HG02938 (cell line): Measurements from ENCODE around the gene DNAJB8.

Source experiments
- ATAC-seq: cut with Tn5 transposase; IDR thresholded peaks from one replicate; pipeline ENCODE4 v1.9.1; 2021; ENCODE audit warnings: mild to moderate bottlenecking, moderate library complexity; ENCODE audit not compliant: unreplicated experiment

The DNAJB8 gene

GRCh38 chr3:128468791-128469527 is 2.3 kb upstream of the DNAJB8 start:
- ATAC-seq = no peak

DNA sequence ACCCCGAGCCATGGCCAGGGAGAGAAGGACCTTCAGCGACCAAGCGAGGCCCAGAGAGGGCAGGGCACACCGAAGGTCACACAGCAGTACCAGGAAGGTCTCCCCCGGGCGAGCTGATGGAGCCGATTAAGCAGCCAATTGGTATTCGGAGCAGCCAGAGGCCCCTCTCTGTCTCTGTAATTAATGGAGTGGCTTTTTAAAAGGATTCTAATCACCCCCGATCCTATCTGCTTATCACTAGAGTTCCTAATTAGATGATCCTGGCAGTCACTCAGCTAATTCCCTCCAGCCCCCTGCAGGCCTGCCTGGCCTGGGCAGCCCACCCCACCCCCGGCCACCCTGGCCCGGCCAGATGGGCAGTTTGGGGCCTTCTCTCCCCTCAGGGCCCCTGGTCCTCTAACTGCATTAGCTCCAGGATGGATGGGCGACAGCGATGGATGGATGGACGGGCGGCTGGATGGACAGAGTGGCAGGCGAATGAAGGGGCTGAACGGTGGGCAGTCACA is 1.6 kb upstream of the DNAJB8 start:
- no peak for ATAC-seq

- ATAC-seq = no peak
Measured at GRCh38 chr3:128464702-128465101, 2.0 kb downstream of the DNAJB8 start.

DNA sequence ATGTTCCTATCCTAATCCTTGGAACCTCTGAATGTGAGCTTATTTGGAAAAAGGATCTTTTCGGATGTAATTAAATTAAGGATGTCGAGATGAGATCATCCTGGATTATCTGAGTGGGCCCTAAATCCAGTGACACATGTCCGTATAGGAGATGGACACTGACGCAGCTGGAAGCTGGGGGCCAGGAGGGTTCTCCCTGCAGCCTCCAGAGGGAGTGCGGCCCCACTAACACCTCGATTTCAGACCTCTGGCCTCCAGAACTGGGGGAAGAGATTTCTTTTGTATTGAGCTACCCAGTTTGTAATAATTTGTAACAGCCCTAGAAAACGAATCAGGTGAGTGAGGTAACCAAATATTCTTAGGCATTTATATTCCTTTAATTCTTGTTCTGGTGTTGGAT is 2.5 kb downstream of the DNAJB8 start:
- ATAC-seq = no peak

- no peak for ATAC-seq
Measured at GRCh38 chr3:128463771-128464170, 2.9 kb downstream of the DNAJB8 start.

DNA sequence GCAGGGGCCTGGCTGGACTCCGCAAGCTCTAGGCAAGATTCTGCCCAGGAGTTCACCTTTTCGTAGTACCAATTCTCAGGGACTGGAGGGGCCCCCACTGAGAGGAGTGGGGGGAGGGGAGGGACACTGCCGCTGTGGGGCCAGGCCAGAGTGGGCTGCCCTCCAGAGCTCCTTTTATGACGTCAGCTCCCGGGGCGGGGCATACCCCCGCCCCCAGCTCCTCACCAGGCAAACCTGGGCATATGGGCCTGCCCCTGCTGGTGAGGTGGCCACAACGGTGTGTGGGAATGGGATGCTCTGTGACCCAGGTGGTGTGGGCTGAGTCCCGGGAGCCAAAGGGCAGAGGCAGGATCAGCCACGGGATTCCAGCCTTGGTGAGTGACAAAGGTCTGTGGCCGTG is 3.3 kb downstream of the DNAJB8 start:
- no peak for ATAC-seq

- ATAC-seq = no peak
Measured at GRCh38 chr3:128462931-128463330, 3.8 kb downstream of the DNAJB8 start.

DNA sequence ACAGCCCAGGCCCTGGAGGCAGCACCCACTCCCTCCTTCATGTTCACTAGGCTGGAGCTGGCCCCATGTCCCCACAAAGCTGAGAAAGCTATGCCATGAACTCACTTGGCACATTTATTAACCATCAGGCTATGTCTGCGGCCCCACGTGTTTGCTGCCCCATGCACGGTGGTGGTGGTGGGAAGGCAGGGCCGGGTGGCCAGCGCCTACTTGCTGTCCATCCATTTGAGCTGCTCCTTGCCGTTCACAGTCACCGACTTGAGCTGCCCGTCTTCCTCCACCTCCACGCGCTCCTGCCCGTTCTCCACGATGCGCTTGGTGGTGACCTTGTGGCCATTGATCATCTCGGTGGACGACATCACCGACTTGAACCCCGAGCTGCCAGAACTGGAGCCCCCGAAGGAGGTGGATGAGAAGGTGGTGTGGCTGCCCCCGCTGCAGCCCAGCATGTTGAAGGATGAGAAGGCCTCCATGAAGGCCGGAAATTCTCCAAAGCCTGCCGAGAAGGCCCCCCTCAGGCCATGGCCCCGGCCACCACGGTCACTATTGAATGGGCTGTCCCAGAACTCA is 4.3 kb downstream of the DNAJB8 start:
- no peak for ATAC-seq

DNA sequence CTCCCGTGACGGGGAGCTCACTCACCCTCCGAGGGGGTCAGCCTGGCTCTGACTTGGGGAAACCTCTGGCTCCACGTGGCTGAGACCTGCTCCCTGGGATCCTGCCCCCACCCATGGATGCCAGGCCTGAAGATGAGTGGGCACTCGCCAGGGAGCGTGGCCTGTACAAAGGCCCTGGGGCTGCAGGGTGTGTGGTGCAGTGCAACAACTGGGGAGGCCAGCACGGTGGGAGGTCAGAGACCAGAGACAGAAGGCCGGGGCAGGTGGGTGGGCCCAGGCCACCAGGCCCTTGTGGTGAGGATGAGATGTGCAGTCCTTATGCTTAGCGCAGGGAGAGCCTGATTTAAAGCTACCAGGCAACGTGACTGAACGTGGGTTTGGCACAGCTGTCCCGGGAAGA is 5.0 kb downstream of the DNAJB8 start:
- no peak for ATAC-seq

GRCh38 chr3:128459461-128459820 is 7.2 kb downstream of the DNAJB8 start:
- no peak for ATAC-seq

DNA sequence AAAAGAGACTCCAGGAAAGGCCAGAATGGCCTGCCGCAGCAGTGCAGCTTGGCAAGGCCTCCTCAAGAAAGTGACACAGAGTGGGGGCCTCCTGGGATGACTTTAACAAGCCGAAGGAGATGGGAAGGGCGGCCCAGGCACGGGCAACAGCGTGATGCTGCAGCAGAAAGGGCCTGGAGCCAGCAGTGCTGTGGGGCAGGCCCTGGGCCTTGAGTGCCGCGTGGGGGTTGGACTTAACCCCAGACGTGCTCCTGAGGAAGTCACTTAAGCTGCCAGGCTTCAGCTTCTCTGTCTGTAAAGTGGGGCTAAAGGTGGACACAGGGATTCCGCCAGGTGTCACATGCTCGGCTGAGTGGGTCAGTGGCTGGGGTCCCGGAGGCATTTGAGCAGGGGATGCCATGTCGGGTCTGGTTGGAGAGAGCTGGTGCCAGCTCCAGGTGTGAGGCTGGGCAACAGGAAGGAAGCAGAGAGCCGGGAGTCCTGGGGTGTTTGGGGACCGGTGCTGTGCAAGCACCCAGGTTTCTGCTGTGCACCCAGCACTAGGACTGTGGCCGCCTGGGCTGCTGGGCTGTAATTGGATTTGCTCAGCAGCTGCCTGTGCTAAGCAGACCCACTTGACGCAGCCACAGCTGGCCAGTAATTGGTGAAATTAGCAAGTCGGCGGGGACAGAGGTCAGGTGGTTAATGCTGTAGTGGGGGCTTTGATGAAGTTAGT is 7.8 kb downstream of the DNAJB8 start:
- no peak for ATAC-seq

DNA sequence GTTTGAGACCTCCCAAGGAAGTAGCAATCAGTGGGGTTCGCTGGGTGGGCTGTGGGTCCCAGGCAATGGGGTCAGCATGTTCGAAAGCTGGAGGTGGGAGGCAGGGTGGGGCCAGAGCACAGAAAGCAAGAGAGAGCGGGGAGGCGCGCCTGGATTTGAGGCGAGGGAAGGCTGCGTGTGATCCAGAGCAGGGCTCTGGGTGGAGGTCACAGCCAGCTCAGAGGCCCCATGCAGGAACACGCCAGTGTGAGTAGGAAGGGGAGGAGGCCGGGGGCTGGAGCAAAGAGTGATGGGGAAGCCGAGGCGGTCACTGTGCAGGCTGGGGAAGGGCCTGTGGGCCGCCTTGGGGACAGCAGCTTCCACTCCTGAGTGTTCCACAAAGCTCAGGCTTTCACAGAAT is 8.8 kb downstream of the DNAJB8 start:
- ATAC-seq = no peak

- no peak for ATAC-seq
Measured at GRCh38 chr3:128456776-128457715, 9.6 kb downstream of the DNAJB8 start.

DNA sequence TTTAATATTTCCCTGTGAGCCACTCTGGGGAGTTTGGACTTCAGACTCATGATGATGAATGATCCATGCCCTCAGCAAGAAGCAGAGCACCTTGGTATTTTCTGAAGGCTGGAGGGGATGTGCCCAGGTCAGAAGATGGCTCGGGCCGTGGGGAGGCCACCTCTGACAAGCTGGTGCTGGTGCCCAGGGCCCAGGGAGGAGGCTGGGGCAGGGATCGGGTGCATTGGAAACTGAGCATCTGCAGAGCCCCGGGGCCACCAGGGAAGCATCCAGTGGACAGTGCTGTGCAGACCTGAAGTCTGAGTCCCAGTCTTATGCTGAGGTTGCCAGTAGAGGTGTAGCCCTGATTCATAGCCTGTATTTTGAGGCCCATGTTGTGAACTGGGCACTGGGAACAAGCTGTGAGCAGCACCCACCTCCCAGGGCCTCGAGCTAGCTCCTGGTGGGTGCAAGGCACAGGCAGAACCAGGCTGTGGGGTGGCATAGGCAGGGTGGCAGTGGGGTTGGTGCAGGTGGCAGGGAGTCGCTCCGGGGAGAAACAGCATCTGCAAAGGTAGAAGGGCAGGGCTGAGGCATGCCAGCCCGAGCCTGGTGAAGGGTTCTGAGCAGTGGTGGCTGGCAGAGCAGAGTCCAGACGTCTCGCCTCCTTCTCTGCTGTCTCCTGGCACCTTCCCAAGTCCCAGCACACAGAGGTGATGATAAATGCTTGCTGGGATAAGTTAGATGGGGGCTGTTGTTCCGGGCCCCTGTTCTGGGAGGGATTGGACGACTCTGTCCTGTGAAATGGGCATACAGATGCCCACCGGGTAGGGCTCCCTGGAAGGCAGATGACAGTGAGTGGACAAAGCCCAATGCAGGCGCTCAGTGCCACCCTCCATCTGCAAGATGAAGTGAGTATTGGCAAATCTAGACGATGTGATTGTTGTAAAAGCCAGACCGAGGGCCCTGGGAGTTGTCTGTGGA is 10.6 kb downstream of the DNAJB8 start:
- ATAC-seq = no peak

- no peak for ATAC-seq
Measured at GRCh38 chr3:128455116-128455515, 11.6 kb downstream of the DNAJB8 start.

DNA sequence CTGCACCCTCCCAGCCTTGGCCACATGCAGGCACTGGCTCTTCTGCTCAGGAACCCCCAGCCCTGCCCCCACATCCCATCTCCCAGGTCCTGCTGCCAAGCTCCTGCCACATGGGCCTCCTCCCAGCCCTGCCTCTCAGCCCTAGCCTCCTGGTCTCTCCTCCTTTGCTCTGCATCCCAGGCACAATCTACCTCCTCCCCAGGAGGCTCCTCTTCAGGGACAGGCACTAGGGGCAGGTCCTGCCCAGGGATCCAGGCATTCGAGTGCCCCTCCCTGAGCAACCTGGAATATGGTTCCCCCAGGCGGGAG is 12.4 kb downstream of the DNAJB8 start:
- no peak for ATAC-seq

- ATAC-seq = no peak
Measured at GRCh38 chr3:128453501-128454309, 13.0 kb downstream of the DNAJB8 start.

GRCh38 chr3:128452678-128453275 is 13.9 kb downstream of the DNAJB8 start:
- no peak for ATAC-seq

DNA sequence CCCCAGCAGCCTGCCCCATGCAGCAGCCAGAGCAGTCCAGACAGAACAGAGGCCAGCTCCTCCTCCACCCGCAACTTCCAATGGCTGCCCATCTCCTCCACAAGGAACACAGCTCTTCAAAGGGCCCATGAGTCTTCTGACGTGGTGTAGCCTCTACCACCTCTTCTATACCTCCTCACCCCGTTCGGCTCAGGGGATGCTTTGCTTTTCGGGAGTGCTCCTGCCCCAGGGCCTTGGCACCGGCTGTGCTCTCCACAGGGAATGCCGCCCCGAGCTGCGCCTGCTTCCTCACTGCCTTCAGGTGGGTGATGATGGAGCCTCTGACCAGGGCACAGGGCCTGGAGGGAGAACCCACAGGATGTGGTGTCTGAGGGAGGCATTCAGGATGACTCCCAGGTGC is 14.6 kb downstream of the DNAJB8 start:
- no peak for ATAC-seq
